ENCODE data around the gene TESK2.

The TESK2 gene

GRCh38 chr1:45530632-45531135 lies 39.7 kb upstream of the TESK2 start:
- no peak for TF ChIP-seq CEBPB (IDR thresholded peaks at IDR 0.05)
- no peak for TF ChIP-seq YY1 (IDR thresholded peaks at IDR 0.05; ENCODE audit: low read depth)
- TF ChIP-seq, protein P1, sequence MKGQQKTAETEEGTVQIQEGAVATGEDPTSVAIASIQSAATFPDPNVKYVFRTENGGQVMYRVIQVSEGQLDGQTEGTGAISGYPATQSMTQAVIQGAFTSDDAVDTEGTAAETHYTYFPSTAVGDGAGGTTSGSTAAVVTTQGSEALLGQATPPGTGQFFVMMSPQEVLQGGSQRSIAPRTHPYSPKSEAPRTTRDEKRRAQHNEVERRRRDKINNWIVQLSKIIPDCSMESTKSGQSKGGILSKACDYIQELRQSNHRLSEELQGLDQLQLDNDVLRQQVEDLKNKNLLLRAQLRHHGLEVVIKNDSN (IDR thresholded peaks at IDR 0.05) = no peak
- TF ChIP-seq TEAD4 (IDR thresholded peaks at IDR 0.05) = no peak
- no peak for TF ChIP-seq RAD21 (IDR thresholded peaks at IDR 0.05; ENCODE audit: low read depth)
- no peak for TF ChIP-seq TAF1 (IDR thresholded peaks at IDR 0.05; ENCODE audit: low read depth)
- TF ChIP-seq NFIC (IDR thresholded peaks at IDR 0.05) = no peak
- TF ChIP-seq EP300 (IDR thresholded peaks at IDR 0.05; ENCODE audit: borderline replicate concordance) = no peak
- TF ChIP-seq CREB1 (IDR thresholded peaks at IDR 0.05; ENCODE audit: low read depth) = no peak
- no peak for TF ChIP-seq EGR1 (IDR thresholded peaks at IDR 0.05)
- no peak for TF ChIP-seq TCF12 (IDR thresholded peaks at IDR 0.05; ENCODE audit: low read depth)
- TF ChIP-seq, protein P2, sequence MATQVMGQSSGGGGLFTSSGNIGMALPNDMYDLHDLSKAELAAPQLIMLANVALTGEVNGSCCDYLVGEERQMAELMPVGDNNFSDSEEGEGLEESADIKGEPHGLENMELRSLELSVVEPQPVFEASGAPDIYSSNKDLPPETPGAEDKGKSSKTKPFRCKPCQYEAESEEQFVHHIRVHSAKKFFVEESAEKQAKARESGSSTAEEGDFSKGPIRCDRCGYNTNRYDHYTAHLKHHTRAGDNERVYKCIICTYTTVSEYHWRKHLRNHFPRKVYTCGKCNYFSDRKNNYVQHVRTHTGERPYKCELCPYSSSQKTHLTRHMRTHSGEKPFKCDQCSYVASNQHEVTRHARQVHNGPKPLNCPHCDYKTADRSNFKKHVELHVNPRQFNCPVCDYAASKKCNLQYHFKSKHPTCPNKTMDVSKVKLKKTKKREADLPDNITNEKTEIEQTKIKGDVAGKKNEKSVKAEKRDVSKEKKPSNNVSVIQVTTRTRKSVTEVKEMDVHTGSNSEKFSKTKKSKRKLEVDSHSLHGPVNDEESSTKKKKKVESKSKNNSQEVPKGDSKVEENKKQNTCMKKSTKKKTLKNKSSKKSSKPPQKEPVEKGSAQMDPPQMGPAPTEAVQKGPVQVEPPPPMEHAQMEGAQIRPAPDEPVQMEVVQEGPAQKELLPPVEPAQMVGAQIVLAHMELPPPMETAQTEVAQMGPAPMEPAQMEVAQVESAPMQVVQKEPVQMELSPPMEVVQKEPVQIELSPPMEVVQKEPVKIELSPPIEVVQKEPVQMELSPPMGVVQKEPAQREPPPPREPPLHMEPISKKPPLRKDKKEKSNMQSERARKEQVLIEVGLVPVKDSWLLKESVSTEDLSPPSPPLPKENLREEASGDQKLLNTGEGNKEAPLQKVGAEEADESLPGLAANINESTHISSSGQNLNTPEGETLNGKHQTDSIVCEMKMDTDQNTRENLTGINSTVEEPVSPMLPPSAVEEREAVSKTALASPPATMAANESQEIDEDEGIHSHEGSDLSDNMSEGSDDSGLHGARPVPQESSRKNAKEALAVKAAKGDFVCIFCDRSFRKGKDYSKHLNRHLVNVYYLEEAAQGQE (IDR thresholded peaks at IDR 0.05; ENCODE audit: low read depth) = no peak
- TF ChIP-seq, protein P3, sequence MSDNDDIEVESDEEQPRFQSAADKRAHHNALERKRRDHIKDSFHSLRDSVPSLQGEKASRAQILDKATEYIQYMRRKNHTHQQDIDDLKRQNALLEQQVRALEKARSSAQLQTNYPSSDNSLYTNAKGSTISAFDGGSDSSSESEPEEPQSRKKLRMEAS (IDR thresholded peaks at IDR 0.05) = no peak
- TF ChIP-seq ZBTB7A (IDR thresholded peaks at IDR 0.05; ENCODE audit: low read depth) = no peak
- TF ChIP-seq FOXM1 (IDR thresholded peaks at IDR 0.05; ENCODE audit: borderline replicate concordance, low read depth) = no peak

- TF ChIP-seq ZBTB7A (IDR thresholded peaks at IDR 0.05; ENCODE audit: low read depth) (no peak), CREB1 (IDR thresholded peaks at IDR 0.05; ENCODE audit: low read depth) (no peak), EP300 (IDR thresholded peaks at IDR 0.05; ENCODE audit: borderline replicate concordance) (no peak), YY1 (IDR thresholded peaks at IDR 0.05; ENCODE audit: low read depth) (no peak), FOXM1 (IDR thresholded peaks at IDR 0.05; ENCODE audit: borderline replicate concordance, low read depth) (no peak), TCF12 (IDR thresholded peaks at IDR 0.05; ENCODE audit: low read depth) (no peak)
- TF ChIP-seq, protein P1 (IDR thresholded peaks at IDR 0.05) = no peak
These were observed 35.2 kb upstream of the TESK2 start for GRCh38 chr1:45526135-45526644.

GRCh38 chr1:45522324-45523104 lies 31.6 kb upstream of the TESK2 start:
- TF ChIP-seq ZBTB7A (IDR thresholded peaks at IDR 0.05; ENCODE audit: low read depth) = no peak
- TF ChIP-seq EGR1 (IDR thresholded peaks at IDR 0.05) = no peak
- TF ChIP-seq, protein P2 (IDR thresholded peaks at IDR 0.05; ENCODE audit: low read depth) = no peak
- TF ChIP-seq TAF1 (IDR thresholded peaks at IDR 0.05; ENCODE audit: low read depth) = no peak
- no peak for TF ChIP-seq RAD21 (IDR thresholded peaks at IDR 0.05; ENCODE audit: low read depth)
- TF ChIP-seq CEBPB (IDR thresholded peaks at IDR 0.05) = no peak

GRCh38 chr1:45521413-45522323 lies 30.7 kb upstream of the TESK2 start, which contains the start of gene PRDX1:
PRDX1 (minus strand) TSS chr1:45521884; CDS start chr1:45519043, 2,841 bp downstream.
- TF ChIP-seq YY1 (IDR thresholded peaks at IDR 0.05; ENCODE audit: low read depth) (peak; percentile 19; the same call in 1 of the 2 replicates), RAD21 (IDR thresholded peaks at IDR 0.05; ENCODE audit: low read depth) (peak; percentile 6; the same call in 1 of the 2 replicates), FOXM1 (IDR thresholded peaks at IDR 0.05; ENCODE audit: borderline replicate concordance, low read depth) (0 out of 2 replicates have a peak, but pooled peaks have one; percentile 42), EP300 (IDR thresholded peaks at IDR 0.05; ENCODE audit: borderline replicate concordance) (no peak), CEBPB (IDR thresholded peaks at IDR 0.05) (no peak), NFIC (IDR thresholded peaks at IDR 0.05) (no peak; the same call in 1 of the 2 replicates), TCF12 (IDR thresholded peaks at IDR 0.05; ENCODE audit: low read depth) (peak; percentile 84), TEAD4 (IDR thresholded peaks at IDR 0.05) (no peak; the same call in 1 of the 2 replicates), TAF1 (IDR thresholded peaks at IDR 0.05; ENCODE audit: low read depth) (peak; percentile 95), CREB1 (IDR thresholded peaks at IDR 0.05; ENCODE audit: low read depth) (peak; percentile 48; the same call in 1 of the 2 replicates), ZBTB7A (IDR thresholded peaks at IDR 0.05; ENCODE audit: low read depth) (peak; percentile 59), EGR1 (IDR thresholded peaks at IDR 0.05) (peak; percentile 39; the same call in 1 of the 2 replicates)
- TF ChIP-seq, protein P2 (IDR thresholded peaks at IDR 0.05; ENCODE audit: low read depth) = no peak
- TF ChIP-seq, protein P1 (IDR thresholded peaks at IDR 0.05) = peak; percentile 10; the same call in 1 of the 2 replicates
- TF ChIP-seq, protein P3 (IDR thresholded peaks at IDR 0.05) = peak; percentile 87

Measured in Ishikawa (cell line).